ENCODE results near the gene FTSJ1.
"Not testable (repeated sequence)": the region's sequence is repeated elsewhere in the genome, so short reads cannot be mapped to it uniquely, and the experiment has no call there.

FTSJ1 gene, protein sequence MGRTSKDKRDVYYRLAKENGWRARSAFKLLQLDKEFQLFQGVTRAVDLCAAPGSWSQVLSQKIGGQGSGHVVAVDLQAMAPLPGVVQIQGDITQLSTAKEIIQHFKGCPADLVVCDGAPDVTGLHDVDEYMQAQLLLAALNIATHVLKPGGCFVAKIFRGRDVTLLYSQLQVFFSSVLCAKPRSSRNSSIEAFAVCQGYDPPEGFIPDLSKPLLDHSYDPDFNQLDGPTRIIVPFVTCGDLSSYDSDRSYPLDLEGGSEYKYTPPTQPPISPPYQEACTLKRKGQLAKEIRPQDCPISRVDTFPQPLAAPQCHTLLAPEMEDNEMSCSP

DNA sequence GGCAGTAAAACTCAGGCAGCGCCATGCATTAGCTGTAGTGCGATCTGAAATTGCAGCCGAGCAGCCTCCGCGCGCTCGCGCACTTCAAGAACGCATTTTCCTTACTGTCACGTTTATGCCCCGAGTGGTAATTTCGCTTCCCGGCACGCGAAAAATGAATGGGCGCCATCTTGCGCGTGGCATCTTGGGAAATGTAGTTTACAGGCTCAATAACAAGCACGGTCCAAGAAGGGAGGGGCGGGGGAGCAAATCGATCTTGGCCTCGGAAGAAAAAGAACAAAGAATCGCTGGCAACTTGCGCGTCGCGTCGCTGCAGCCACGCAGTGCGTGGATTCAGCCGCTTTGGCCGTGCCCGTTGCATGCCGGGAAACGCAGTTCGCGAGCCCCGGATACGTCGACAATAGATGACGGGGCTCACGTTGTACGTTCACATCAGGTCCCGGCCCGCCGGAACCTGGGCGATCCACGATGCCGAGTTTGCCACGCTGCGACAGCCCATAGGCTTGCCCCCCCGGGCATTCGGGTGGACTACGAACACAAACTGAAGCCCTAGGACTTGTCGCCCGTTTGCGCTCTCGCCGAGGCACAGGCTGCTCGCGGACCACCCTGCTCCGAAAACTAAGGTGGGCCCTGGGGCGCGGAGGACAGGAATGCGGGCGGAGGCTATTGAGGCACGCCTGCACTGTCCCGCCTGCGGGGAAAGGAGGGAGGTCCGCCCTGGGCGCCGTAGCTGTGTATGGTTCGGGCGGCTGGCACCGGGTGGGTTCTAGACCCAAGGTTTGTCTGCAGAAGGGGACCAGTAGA, at the start of gene FTSJ1:
TSS of gene FTSJ1 (plus strand) at position 426 of the 804 bp plus-strand sequence. CDS start 1,849 bp downstream, outside the sequence.
- peak; percentile 75 to 93 (median 89) for DNase-seq

DNA sequence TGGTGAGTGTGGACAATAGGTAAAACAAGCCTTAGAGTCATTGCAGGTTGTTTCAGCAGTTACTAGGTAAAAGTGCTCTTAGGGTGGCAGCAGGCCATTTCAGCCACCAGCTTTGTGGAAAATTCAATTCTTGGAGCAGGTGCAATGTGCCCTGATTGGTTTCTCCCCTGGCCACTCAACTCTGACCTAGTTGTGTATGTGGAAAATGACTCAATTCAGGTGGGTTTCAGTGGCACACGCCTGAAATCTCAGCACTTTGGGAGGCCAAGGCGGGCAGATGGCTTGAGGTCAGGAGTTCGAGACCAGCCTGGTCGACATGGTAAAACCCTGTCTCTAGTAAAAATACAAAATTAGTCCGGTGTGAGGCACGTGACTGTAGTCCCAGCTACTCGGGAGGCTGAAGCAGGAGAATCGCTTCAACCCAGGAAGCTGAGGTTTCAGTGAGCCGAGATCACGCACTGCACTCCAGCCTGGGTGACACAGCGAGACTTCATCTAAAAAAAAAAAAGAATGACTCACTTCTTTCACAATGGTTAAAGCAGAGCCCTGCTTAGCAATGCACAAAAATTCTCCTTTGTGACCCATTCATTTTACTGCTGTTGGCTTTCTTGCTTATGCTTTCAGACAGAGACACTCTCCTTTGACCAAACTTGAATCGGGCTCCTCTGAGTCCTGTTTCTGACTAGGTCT, 48.8 kb upstream of the FTSJ1 start:
- DNase-seq: not testable (repeated sequence)

DNA sequence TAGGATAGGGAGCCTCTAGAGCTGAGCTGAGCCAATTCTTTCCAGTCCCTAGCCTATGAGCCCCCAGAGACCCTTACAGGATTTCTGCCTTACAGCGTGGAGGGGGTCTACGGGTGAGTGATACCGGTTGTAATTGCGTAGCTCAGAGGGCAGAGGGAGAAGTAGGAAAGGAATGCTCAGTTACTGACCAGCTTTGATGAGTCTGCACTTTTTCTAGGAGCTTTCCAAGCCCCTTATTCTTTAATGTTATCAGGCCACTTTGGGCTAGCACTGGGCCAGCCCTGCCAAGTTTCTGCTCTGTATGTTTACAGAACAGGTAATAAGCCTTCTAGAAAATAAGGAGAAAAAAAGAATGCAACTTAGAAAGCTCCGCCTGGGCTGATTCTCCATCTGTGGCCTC, 46.4 kb upstream of the FTSJ1 start:
- DNase-seq: not testable (repeated sequence)

DNA sequence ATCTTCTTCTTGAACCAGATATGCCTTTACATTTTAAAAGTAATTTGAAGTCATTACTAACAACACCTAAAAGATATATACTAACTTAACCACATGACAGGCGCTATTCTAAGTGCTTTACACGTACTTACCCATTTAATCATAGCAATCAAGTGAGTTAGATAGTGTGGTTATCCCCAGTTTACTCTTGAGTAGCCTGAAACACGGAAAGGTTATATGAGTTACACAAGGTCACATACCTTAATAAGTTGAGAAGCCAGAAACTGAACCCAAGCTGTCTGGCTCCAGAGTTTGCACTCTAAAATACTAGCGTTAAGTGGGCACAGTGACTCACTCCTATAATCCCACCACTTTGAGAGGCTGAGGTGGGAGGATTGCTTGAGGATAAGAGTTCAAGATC, 45.8 kb upstream of the FTSJ1 start:
- DNase-seq: not testable (repeated sequence)

DNA sequence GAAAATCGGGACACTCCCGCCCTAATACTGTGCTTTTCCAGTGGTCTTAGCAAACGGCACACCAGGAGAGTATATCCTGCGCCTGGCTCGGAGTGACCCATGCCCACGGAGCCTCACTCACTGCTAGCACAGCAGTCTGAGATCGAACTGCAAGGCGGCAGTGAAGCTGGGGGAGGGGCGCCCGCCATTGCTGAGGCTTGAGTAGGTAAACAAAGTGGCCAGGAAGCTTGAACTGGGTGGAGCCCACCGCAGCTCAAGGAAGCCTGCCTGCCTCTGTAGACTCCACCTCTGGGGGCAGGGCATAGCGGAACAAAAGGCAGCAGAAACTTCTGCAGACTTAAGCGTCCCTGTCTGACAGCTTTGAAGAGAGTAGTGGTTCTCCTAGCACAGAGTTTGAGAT, 42.3 kb upstream of the FTSJ1 start:
- DNase-seq: peak in 3 of 6 experiments; percentile 0 to 11 (median 1)

DNA sequence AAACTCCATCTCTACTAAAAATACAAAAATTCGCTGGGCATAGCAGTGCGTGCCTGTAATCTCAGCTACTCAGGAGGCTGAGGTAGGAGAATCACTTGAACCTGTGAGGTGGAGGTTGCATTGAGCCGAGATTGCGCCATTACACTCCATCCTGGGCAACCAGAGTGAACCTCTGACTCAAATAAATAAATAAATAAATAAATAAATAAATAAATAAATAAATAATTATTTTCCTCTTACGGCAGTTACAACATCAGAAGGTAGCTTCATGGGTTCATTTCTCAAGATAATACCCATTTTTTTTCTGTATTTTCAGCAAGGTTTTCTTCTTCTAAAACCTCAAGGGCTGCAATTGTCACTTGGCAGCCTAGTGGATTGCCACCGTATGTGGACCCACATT, 28.8 kb upstream of the FTSJ1 start:
- not testable (repeated sequence) for DNase-seq

DNA sequence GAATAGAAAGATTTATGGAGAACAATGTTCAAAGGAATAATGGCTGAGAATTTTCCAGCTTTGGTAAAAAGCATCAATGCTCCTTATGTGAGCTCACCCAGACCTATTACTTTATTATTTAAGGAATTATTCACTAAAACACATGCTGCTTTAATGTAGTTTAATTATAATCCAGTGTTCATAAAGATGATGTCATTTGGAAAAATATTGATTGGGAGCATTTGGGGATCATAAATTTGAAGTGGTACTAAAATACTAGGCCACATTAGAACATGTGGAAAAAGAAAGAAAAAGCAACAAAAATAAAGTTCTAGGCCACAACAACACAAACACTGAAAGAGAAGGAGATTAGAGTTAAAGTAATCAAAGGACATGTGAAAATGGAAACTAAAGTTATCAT, 25.9 kb upstream of the FTSJ1 start:
- no peak for DNase-seq

DNA sequence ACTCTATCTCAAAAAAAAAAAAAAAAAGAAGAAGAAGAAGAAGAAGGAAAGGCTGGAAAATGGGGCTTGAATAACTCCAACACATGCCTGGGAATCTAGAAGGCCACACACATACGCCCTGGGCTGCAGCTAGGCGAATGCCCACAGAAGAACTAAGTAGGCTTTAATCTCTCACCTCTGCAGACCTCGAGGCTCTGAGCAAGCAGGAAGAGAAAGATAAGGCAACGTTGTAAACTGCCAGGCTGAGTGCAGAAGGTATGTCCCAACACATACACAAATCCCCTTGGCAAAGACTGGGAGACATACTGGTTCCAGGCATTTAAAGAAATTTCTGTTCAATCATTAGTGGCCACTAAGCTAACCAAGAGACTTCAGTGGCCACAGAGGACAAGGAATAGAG, 24.3 kb upstream of the FTSJ1 start:
- no peak for DNase-seq

DNA sequence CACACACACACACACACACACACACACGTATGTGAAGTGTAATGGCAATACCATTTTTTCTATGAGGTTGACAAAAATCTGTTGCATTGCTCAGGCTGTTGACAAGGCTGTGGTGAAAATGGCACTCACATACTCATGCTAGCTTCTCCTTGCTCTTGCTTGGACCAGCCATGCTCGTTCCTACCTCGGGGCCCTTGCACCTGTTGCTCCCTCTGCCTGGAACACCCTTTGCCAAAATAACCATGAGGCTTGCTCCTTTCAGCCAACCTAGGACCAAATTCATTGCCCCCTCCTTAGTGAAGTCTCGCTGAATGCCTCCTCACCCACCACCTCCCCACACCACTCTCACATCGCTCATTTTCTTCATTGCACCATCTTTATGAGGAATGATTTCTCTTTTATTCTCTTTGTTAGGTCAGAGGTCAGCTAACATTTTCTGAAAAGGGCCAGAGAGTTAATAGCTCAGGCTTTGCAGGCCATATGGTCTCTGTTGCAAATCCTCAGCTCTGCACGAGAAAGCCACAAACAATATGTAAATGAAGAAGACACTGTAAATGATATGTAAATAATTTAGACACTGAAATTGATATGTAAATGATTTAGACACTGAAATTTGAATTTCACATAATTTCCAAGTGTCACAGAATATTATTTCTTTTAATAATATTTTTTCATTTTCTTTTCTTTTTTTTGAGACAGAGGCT, 19.2 kb upstream of the FTSJ1 start:
- DNase-seq: no peak

DNA sequence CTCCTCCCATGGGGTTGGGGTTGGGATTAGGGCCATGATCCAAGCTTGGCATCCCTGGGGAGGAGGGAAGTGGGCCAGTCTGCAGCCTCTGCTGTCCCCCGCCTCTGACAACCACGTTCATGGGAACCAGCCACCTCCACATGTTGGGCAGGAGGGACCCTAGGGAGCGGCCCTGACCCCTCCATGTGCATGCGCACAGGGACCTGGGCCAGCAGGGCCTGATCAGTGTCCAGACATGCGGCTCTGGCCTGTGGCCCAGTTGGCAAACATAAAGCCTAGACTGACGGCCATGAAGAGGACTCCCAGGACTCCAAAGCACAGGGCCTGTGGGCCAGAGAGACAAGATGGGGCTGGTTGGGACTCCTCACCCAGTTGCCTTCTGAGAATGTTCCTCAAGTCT, 17.3 kb upstream of the FTSJ1 start:
- no peak for DNase-seq

DNA sequence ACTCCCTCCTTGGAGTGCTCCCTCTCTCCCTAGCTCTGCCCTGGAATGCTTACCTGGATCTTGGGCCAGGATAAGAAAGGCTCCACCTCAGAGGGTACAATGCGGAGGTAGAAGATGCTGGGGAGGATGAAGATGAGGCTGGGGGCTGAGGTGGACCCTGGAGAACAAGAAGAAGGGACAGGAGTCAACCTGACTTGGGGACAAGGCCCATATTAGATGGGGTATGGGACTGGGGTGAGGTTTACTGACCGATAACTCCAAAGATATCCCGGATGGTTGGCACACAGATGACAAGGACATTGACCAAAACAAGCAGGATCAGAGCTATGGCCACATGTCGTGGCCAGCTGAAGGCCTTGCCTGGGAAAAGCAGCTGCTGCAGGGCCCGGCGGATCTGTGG, 16.5 kb upstream of the FTSJ1 start:
- DNase-seq: no peak

DNA sequence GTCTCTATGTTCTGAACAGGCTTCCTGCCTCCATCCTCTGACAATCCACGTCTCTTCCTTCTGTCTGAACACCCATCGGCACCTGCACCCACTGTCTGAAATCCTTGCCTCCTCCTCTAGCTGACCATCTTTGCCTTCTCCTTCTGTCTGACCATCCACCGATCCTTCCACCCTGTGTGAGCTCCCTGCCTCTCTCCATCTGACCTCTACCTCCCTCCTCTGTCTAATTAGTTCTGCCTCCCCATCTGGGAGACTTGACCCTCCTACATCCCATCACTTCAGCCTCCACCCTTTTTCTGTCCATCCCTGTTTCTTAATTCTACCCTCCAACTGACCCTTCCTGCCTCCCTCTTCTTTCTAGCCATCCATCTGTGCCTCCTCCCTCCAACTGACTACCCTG, 16.0 kb upstream of the FTSJ1 start:
- no peak for DNase-seq

DNA sequence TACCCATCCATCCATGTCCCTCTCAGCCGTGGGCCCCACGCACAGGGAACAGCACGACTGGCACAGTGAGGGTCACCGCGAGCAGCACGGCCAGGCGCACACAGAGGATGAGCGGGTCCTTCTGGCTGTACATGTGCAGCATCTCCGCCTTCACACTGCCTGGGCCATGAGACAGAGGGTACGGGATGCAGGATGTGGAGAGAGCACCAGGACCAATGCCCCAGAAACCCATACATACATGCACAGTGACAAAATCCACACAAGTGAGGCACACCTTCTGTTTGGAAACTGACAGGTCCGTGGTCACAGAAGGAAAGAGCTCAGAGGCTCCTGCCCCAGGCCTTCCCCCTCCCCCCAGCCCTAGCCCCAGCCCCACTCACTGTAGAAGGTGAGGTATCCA, 15.4 kb upstream of the FTSJ1 start:
- DNase-seq: no peak

DNA sequence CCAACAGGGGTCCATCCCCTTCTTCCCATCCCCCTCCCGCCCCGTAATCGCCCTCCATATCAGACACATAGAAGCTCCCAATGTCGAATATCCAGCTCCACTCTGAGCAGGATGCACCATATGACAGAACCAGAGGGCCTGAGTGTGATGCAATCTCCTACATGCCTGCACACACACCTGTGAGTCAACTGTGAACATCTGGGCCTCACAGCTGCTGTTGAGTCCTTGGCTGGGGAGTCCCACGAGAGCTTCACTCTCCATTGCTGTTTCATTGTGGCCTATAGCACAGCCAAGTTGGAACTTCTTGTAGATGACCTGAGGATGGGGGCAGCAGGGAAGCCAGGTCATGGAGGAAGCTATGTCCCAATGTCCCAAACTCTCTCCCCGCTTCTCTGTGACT, 14.2 kb upstream of the FTSJ1 start:
- no peak for DNase-seq

DNA sequence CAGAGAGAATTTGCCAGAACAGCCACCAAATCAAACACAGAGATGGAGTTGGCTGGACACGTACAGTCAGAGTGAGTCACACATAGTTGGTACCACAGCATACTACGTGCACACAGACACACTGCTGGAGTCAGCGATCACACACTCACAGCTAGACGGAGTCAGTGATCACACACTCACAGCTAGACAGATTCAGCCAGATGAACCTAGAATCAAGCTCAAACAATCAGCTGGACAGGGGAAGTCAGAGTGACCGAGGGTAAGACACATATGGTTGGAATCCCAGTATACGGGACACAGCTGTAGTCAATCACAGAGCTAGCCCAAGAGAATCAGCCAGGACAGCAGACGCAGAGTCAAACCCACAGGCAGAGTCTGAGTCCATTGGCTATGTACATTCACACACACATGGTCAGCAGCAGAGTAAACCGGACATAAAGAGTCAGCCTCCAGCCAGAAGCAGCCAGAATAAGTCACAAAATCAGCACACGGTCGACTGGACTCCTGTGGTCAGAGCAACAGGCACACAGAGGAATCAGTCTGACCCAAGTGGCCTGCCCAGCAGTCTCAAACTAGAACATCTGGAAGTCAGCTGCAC, 10.6 kb upstream of the FTSJ1 start:
- no peak for DNase-seq

DNA sequence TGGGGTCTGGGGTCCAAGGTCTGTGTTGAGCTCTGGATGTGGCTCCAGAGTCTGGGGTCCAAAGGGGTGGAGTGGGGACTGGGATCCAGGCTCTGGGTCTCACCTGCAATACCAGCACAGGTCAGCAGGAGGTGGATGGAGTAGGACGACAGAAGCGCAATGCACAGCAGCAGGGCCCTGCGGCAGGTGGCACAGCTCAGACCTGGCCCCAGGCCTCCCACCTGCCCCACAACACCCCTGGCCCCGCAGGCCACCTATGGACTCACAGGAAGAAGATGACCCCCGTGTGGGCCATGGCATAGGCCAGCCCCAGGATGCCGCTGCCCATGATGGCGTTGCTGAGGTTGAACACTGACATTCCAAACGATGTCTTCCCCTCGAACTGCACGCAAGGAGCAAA, 9.3 kb upstream of the FTSJ1 start:
- DNase-seq: peak in 1 of 6 experiments; percentile 4

DNA sequence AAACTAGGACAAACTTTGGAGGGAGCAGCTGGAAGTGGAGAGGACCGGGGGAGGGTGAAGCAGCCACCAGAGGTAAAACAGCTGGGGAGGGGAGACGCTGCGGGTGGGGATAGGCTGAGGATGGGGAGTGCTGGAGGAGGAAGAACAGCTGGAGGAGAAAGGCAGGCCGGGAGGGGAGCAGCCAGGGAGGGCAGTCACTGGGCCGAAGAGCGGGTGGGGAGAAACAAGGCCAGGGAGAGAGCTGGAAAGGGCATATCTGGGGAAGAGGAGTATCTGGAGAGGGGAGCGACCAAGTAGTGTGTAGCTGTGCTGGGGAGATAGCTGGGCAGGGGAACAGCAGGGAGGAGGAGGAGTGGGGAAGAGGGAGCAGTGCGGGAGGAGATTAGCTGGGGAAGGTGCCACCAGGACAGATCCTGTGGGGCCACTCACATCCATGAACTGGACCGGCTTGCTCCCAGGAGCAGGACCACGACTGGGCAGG, 8.7 kb upstream of the FTSJ1 start:
- DNase-seq: no peak

DNA sequence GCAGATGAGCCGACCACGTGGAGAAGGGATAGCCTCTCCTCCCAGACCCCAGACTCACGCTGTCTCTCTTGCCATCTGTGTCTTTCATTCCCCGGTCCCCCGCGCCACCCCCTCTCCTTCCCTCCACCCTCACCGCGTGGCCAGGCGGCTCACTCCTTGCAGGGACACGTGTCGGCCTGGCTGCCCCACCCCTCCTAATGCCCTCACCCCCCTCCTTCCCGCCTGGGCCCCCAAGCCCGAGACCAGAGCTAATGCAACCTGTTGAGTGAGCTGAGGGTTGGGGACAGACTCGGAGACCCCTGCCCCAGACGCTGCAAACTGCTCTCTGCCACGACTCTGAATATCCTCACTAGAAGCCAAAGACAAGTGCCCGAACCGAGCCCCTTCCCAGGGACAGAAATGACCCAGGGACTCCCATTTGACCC, 7.7 kb upstream of the FTSJ1 start:
- DNase-seq: peak in 1 of 6 experiments; percentile 5

DNA sequence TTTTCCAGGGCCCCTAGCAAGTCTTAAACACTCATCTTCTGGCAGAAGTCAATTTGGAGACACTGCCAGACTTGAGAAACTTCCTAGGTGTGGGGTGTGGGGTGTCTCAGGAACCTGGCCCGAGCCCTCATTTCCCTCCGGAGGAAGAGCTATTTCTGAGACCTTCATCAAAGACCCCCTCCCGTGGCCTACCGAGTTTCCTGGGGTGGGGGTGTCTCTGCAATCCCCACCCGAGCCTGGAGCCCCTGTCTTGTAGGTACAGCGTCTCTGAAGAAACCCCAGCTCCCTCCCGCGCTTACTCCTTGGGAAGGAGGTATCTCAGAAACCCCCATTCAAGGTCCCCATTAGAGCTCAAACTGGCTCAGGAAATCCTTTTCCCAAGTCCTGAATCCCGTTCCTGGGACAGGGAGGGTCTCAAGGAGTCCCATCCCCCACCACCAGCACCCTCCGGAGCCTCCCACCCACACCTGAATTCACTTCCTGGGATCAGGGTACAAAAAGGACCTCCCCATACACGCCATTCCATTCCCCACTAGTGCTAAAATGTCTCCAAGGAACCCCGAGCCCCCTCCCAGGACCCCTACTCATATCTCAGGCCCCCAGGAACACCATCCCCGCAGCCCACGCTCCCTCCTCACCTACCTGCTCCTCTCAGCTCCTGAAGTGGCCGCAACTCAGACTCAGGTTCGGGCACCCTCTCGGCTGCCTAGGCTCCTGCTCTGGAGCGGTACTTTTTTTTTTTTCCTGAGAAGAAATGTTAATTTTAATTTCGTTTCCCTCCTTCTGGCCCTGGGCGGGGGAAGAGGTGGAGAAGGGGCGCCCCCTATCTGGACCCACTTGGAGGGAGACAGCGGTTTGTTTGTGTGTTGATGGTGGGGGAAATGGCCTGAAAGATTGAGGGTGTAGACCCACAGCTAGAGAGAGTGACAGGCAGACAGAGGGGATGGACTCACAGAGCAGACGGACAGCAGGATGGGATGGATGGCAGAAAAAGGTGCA, 7.0 kb upstream of the FTSJ1 start:
- DNase-seq: peak in 4 of 6 experiments; percentile 7 to 25 (median 23)

DNA sequence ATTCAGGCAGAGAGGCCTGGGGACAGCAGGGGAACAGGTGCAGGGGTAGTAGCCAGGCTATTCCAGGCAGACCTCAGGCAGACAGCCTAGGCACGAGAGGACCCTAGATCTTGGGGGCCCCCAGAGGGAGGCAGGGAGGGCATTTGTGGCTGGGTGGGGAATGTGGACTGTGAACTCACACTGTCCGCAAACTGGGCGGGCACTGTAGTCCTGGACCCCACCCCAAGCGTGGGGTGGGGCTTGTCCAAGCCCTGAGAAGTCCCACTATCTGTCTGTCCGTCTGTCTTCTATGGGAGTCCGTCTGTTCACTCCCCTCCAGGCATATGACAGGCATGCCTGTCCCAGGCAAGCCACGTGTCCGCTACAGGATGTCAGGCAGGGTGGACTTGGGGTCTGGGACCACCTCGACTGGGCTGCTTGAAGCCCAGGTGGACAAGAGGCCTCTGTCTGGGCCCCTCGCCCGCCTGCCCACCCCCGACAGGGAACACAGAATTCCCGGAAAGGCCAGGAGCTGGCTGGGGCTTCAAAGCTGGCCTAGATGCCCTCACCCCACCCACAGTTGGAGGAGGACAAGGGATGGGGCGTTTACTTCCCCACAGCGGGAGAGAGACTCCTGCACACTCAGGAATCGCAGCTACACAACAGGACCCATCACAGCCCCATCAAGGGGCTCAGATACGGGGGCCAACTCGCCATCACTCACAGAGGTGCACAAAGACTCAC, 5.7 kb upstream of the FTSJ1 start, which contains the start of gene SLC38A5:
TSS of gene SLC38A5 (minus strand) at position 151 of the 723 bp plus-strand sequence. CDS start 2,336 bp downstream, outside the sequence.
- no peak for DNase-seq

All from stimulated activated naive CD4-positive, alpha-beta T cell (primary cell).